Gastrocnemius medialis (tissue), 4 donors: ENCODE results near the gene DYSF.

Source experiments
- POLR2A ChIP-seq, 2 donors: fragments of 450-650 bp; IDR thresholded peaks; one replicate each; pipeline ENCODE4 v1.6.1; 2017; ENCODE audit warnings: antibody characterized with exemption in 2 of 2, mild to moderate bottlenecking in 2 of 2, moderate library complexity in 2 of 2
- TF ChIP-seq, protein P1 (sequence below), 5 experiments: fragments of 450-650 bp in 3 of 5; fragments of 200-600 bp in 2 of 5; sonication (generic) in 2 of 5; IDR thresholded peaks in 4 of 5; conservative IDR thresholded peaks in 1 of 5; 1 replicate in 4 of 5; 2 replicates in 1 of 5; pipeline ENCODE4 v1.5.1; 2016 to 2019; ENCODE audit warnings: antibody characterized with exemption in 5 of 5, mild to moderate bottlenecking in 3 of 5, moderate library complexity in 3 of 5

GRCh38 chr2:71685073-71685848, 231.9 kb downstream of the DYSF start:
- TF ChIP-seq, protein P1, sequence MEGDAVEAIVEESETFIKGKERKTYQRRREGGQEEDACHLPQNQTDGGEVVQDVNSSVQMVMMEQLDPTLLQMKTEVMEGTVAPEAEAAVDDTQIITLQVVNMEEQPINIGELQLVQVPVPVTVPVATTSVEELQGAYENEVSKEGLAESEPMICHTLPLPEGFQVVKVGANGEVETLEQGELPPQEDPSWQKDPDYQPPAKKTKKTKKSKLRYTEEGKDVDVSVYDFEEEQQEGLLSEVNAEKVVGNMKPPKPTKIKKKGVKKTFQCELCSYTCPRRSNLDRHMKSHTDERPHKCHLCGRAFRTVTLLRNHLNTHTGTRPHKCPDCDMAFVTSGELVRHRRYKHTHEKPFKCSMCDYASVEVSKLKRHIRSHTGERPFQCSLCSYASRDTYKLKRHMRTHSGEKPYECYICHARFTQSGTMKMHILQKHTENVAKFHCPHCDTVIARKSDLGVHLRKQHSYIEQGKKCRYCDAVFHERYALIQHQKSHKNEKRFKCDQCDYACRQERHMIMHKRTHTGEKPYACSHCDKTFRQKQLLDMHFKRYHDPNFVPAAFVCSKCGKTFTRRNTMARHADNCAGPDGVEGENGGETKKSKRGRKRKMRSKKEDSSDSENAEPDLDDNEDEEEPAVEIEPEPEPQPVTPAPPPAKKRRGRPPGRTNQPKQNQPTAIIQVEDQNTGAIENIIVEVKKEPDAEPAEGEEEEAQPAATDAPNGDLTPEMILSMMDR (IDR thresholded peaks at IDR 0.05 in 4 of 5, conservative IDR thresholded peaks at IDR 0.05 in 1 of 5) = no peak
- TF ChIP-seq POLR2A (IDR thresholded peaks at IDR 0.05) = peak in 1 of 2 donors; percentile 32
